Gastrocnemius medialis (tissue), 4 donors: ENCODE data around the gene DAZ2.
"Not testable (repeated sequence)": the region's sequence is repeated elsewhere in the genome, so short reads cannot be mapped to it uniquely, and the experiment has no call there.

Experiments
- POLR2A ChIP-seq, 2 donors: fragments of 450-650 bp; IDR thresholded peaks; one replicate each; pipeline ENCODE4 v1.6.1; 2017; ENCODE audit warnings: antibody characterized with exemption in 2 of 2, mild to moderate bottlenecking in 2 of 2, moderate library complexity in 2 of 2
- TF ChIP-seq, protein P1 (sequence below), 5 experiments: fragments of 450-650 bp in 3 of 5; fragments of 200-600 bp in 2 of 5; sonication (generic) in 2 of 5; IDR thresholded peaks in 4 of 5; conservative IDR thresholded peaks in 1 of 5; 1 replicate in 4 of 5; 2 replicates in 1 of 5; pipeline ENCODE4 v1.5.1; 2016 to 2019; ENCODE audit warnings: antibody characterized with exemption in 5 of 5, mild to moderate bottlenecking in 3 of 5, moderate library complexity in 3 of 5

DNA sequence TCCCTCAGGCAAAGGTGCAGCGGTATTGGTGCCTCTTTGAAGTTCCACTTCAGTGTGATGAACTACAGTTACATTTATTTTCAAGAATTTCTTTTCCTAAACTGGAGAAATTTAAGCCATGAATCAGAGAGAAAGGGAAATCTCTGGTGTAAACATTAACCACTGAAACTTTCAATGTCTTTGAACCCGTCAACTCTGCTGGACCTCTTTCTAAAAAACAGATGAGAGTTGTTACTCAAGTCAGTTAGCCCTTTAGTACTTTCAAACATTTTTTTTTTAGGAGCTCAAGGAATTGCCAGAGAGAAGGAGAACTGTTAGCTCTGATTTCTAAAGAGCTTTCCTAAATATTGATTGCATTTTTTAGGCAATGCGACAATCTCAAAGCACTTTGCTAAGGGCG is 11.9 kb upstream of the DAZ2 start:
- TF ChIP-seq, protein P1, sequence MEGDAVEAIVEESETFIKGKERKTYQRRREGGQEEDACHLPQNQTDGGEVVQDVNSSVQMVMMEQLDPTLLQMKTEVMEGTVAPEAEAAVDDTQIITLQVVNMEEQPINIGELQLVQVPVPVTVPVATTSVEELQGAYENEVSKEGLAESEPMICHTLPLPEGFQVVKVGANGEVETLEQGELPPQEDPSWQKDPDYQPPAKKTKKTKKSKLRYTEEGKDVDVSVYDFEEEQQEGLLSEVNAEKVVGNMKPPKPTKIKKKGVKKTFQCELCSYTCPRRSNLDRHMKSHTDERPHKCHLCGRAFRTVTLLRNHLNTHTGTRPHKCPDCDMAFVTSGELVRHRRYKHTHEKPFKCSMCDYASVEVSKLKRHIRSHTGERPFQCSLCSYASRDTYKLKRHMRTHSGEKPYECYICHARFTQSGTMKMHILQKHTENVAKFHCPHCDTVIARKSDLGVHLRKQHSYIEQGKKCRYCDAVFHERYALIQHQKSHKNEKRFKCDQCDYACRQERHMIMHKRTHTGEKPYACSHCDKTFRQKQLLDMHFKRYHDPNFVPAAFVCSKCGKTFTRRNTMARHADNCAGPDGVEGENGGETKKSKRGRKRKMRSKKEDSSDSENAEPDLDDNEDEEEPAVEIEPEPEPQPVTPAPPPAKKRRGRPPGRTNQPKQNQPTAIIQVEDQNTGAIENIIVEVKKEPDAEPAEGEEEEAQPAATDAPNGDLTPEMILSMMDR (IDR thresholded peaks at IDR 0.05 in 4 of 5, conservative IDR thresholded peaks at IDR 0.05 in 1 of 5) = not testable (repeated sequence)
- not testable (repeated sequence) for TF ChIP-seq POLR2A (IDR thresholded peaks at IDR 0.05)
